Endothelial cell of umbilical vein (primary cell): ENCODE results near the gene COQ4. TPM values are rescaled to one million over a fixed set of nuclear protein-coding genes. Genes with fewer than 3 reads are reported as not detected.
A peak's percentile ranks its signal among the peaks of the same experiment; 100 is the strongest.

Source experiments
- BruUV-seq: library from RNA; stranded (reverse); fragments of 400-500 nt; replicated peaks from 2 replicates; lab custom pipeline; 2021; lab: Mats Ljungman, UMichigan
- CTCF ChIA-PET: fragments of 300-600, 350-600 bp; sonication (Branson Sonifier 250); formaldehyde crosslinking; loops from one replicate; lab custom pipeline; 2021; ENCODE audit warnings: antibody characterized with exemption, inconsistent platforms; lab: Charles Lee
- POLR2A ChIA-PET: fragments of 300-600, 350-600 bp; sonication (Branson Sonifier 250); formaldehyde crosslinking; loops from one replicate; lab custom pipeline; 2021; ENCODE audit warnings: antibody characterized with exemption, inconsistent platforms; lab: Charles Lee
- DNase-seq: peaks from one replicate; pipeline ENCODE4 v3.0.0-alpha.2; 2011; ENCODE audit warnings: low read depth, low spot score
- FAIRE-seq: peaks from 2 replicates; lab custom pipeline; 2011; peaks lifted over from hg19 to GRCh38; lab: Jason Lieb, UNC
- H2AFZ ChIP-seq: 2 replicates; pipeline ENCODE4 v1.6.0; 2012; ENCODE audit warnings: low read depth, low read length, control low read depth, inconsistent platforms
- H3K27ac ChIP-seq: 2 replicates; pipeline ENCODE4 v1.5.1; 2011; ENCODE audit warnings: low read depth, mild to moderate bottlenecking, control low read depth, low read length, moderate library complexity; ENCODE audit not compliant: insufficient read depth
- H3K27me3 ChIP-seq, 2 experiments: 2 replicates each; pipeline versions ENCODE4 v1.6.0 to v1.6.1; 2011; ENCODE audit warnings: low read length in 2 of 2, mixed read lengths in 1 of 2; ENCODE audit not compliant: control insufficient read depth in 2 of 2, insufficient read depth in 2 of 2
- H3K36me3 ChIP-seq, 2 experiments: 2 replicates in 1 of 2; 3 replicates in 1 of 2; pipeline ENCODE4 v1.5.1; 2011; ENCODE audit warnings: low read length in 2 of 2, mild to moderate bottlenecking in 1 of 2, moderate library complexity in 1 of 2; ENCODE audit not compliant: control insufficient read depth in 2 of 2, insufficient read depth in 2 of 2; ENCODE audit errors: extremely low read depth in 1 of 2
- H3K4me1 ChIP-seq: 3 replicates; pipeline ENCODE4 v1.5.1; 2011; ENCODE audit warnings: mild to moderate bottlenecking, low read length; ENCODE audit not compliant: control insufficient read depth, insufficient read depth; ENCODE audit errors: extremely low read depth
- H3K4me2 ChIP-seq: 2 replicates; pipeline ENCODE4 v1.6.1; 2011; ENCODE audit warnings: low read length, control low read depth, mixed read lengths; ENCODE audit not compliant: insufficient read depth
- H3K4me3 ChIP-seq, 3 experiments: fragments of 200-600 bp in 1 of 3; sonication (generic), shearing (Covaris generic) in 1 of 3; replicated peaks in 1 of 3; 2 replicates each; pipeline ENCODE4 v1.5.1; 2011 to 2016; ENCODE audit warnings: control low read depth in 3 of 3, low read length in 3 of 3, mild to moderate bottlenecking in 2 of 3, inconsistent platforms in 1 of 3, low read depth in 1 of 3, moderate library complexity in 1 of 3; ENCODE audit not compliant: insufficient read depth in 1 of 3
- H3K79me2 ChIP-seq: 2 replicates; pipeline ENCODE4 v1.6.0; 2012; ENCODE audit warnings: low read length, inconsistent platforms; ENCODE audit not compliant: control insufficient read depth, insufficient read depth
- H3K9ac ChIP-seq: replicated peaks from 2 replicates; pipeline ENCODE3; 2011; ENCODE audit warnings: low read length, control low read depth; ENCODE audit not compliant: insufficient read depth; ENCODE audit errors: extremely low read depth
- H3K9me1 ChIP-seq: replicated peaks from 3 replicates; pipeline ENCODE4 v1.6.0; 2011; ENCODE audit warnings: mild to moderate bottlenecking, low read length; ENCODE audit not compliant: control insufficient read depth, insufficient read depth; ENCODE audit errors: extremely low read depth
- H3K9me3 ChIP-seq: replicated peaks from 2 replicates; pipeline ENCODE4 v1.5.1; 2012; ENCODE audit warnings: low read length, inconsistent platforms; ENCODE audit not compliant: control insufficient read depth, insufficient read depth
- H4K20me1 ChIP-seq: replicated peaks from 2 replicates; pipeline ENCODE3; 2011; ENCODE audit warnings: mild to moderate bottlenecking, low read length; ENCODE audit not compliant: control insufficient read depth, insufficient read depth; ENCODE audit errors: extremely low read depth
- EZH2 ChIP-seq: IDR thresholded peaks from 2 replicates; pipeline ENCODE4 v1.6.1; 2012; ENCODE audit warnings: borderline replicate concordance, low read depth, mild to moderate bottlenecking, moderate library complexity, low read length, inconsistent platforms; ENCODE audit not compliant: severe bottlenecking
- GATA2 ChIP-seq: IDR thresholded peaks from 2 replicates; pipeline ENCODE4 v1.7.0; 2011; ENCODE audit warnings: low read depth, mild to moderate bottlenecking, moderate library complexity, mixed read lengths, low read length; ENCODE audit not compliant: insufficient read length, insufficient read depth
- JUN ChIP-seq: IDR thresholded peaks from 2 replicates; pipeline ENCODE4 v1.6.1; 2011; ENCODE audit warnings: borderline replicate concordance, low read depth; ENCODE audit not compliant: insufficient read length, insufficient read depth
- MYC ChIP-seq: IDR thresholded peaks from one replicate; pipeline ENCODE4 v1.6.1; 2011; ENCODE audit warnings: mild to moderate bottlenecking, low read depth, low read length
- POLR2A ChIP-seq: IDR thresholded peaks from 2 replicates; pipeline ENCODE4 v1.6.1; 2012; ENCODE audit warnings: low read depth, mild to moderate bottlenecking, control low read depth, low read length
- dilution Hi-C: fragments of 300-500 bp; cut with MboI; formaldehyde crosslinking; loops from one replicate; pipeline ENCODE4 v1.15.0; 2019; ENCODE audit warnings: low sequenced_read_pairs; ENCODE audit not compliant: extremely low pct_ligation_motif_present
- intact Hi-C: fragments of 100-400 bp; cut with micrococcal nuclease; formaldehyde crosslinking; loops from one replicate; pipeline ENCODE4 v1.10.0; 2022
- polyA plus RNA-seq, 4 experiments: library from polyadenylated mRNA; depleted of rRNA in 3 of 4; stranded (reverse) in 3 of 4; unstranded in 1 of 4; fragments of >200 nt; gene quantifications; 2 replicates each; pipeline versions ENCODE4 v1.2.1 to v1.2.3, GENCODE V29; 2011 to 2012; ENCODE audit warnings: missing spikeins in 1 of 4
- total RNA-seq: library from RNA; stranded (reverse); gene quantifications from 2 replicates; pipeline ENCODE4 v1.2.3, GENCODE V29; 2021
- TF ChIP-seq, protein P1 (sequence below): IDR thresholded peaks from 2 replicates; pipeline ENCODE4 v1.6.1; 2011; ENCODE audit not compliant: insufficient read depth, insufficient read length
- TF ChIP-seq, protein P2 (sequence below), 2 donors: IDR thresholded peaks; 1 replicate in 1 of 2; 2 replicates in 1 of 2; pipeline ENCODE4 v1.5.1; 2011; ENCODE audit warnings: low read length in 2 of 2, mild to moderate bottlenecking in 2 of 2, moderate library complexity in 2 of 2, control low read depth in 1 of 2, inconsistent platforms in 1 of 2, low read depth in 1 of 2; ENCODE audit not compliant: insufficient read depth in 1 of 2; ENCODE audit errors: extremely low read depth in 1 of 2

Gene COQ4
- total and polyA plus RNA-seq, 2 donors (not counting 3 experiments of a cell fraction or from before 2014, with no cell fraction given): 44.4 to 78.1 TPM

- ChIA-PET CTCF (interaction anchor here (0.9 to 3.8 kb wide), 11 partner anchors 8 to 151 kb away, joined by 3 to 50 read pairs (median 5); no protein-coding TSS in a partner anchor), POLR2A (interaction anchor here (1.7 kb wide), 1 partner anchor 182 kb away, joined by 6 read pairs; the partner anchor contains the start of gene SPTAN1)
- no peak for FAIRE-seq
- Histone ChIP-seq H3K27me3 (no peaks in the 10 kb centered on the region), H3K4me2 (peak overlapping the region; percentile 93), H3K4me1 (peaks cover 17% of the 10 kb centered on the region), H3K4me3 (peak overlapping the region; percentile 47 to 95 (median 75)), H3K9me3 (no peaks in the 10 kb centered on the region), H3K9me1 (no peaks in the 10 kb centered on the region), H3K36me3 (peaks cover 0 to 3% of the 10 kb centered on the region in 2 experiments), H3K27ac (peak overlapping the region; percentile 64), H3K9ac (peak overlapping the region; percentile 87), H4K20me1 (no peaks in the 10 kb centered on the region), H2AFZ (peak overlapping the region; percentile 75), H3K79me2 (peaks cover 37% of the 10 kb centered on the region)
- TF ChIP-seq, protein P1, sequence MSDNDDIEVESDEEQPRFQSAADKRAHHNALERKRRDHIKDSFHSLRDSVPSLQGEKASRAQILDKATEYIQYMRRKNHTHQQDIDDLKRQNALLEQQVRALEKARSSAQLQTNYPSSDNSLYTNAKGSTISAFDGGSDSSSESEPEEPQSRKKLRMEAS: no peak
- TF ChIP-seq EZH2 (no peak), GATA2 (no peak), POLR2A (no peak), JUN (no peak), MYC (no peak)
- TF ChIP-seq, protein P2, sequence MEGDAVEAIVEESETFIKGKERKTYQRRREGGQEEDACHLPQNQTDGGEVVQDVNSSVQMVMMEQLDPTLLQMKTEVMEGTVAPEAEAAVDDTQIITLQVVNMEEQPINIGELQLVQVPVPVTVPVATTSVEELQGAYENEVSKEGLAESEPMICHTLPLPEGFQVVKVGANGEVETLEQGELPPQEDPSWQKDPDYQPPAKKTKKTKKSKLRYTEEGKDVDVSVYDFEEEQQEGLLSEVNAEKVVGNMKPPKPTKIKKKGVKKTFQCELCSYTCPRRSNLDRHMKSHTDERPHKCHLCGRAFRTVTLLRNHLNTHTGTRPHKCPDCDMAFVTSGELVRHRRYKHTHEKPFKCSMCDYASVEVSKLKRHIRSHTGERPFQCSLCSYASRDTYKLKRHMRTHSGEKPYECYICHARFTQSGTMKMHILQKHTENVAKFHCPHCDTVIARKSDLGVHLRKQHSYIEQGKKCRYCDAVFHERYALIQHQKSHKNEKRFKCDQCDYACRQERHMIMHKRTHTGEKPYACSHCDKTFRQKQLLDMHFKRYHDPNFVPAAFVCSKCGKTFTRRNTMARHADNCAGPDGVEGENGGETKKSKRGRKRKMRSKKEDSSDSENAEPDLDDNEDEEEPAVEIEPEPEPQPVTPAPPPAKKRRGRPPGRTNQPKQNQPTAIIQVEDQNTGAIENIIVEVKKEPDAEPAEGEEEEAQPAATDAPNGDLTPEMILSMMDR (IDR thresholded peaks at IDR 0.05; ENCODE audit: extremely low read depth in 1 of 2, insufficient read depth in 1 of 2, low read depth in 1 of 2, low read length in 2 of 2): no peak
- no TSS peak for BruUV-seq
- DNase-seq: no peak
- dilution Hi-C loops: no loop called here
- intact Hi-C loops: loop anchor here (2.0 kb wide), 2 partner anchors 42 to 48 kb away; partner anchors contain the start of genes COQ4 and TRUB2
Measured at GRCh38 chr9:128370367-128370751, 47.7 kb downstream of the COQ4 start.
